Testis (tissue), 3 donors: ENCODE measurements around the gene OPN1LW. TPM values are rescaled to one million over a fixed set of nuclear protein-coding genes. Genes with fewer than 3 reads are reported as not detected.

Experiments
- DNase-seq: peaks from one replicate; pipeline ENCODE4 v3.0.0-alpha.2; 2019
- H3K27ac ChIP-seq, 2 donors: fragments of 200-600 bp; sonication (generic); one replicate each; pipeline ENCODE4 v1.5.1; 2019
- H3K27me3 ChIP-seq: fragments of 200-600 bp; sonication (generic); one replicate; pipeline ENCODE4 v1.5.1; 2019
- H3K36me3 ChIP-seq: fragments of 200-600 bp; sonication (generic); one replicate; pipeline ENCODE4 v1.5.1; 2017; ENCODE audit warnings: low read depth; ENCODE audit errors: missing control alignments
- H3K4me1 ChIP-seq: fragments of 200-600 bp; sonication (generic); one replicate; pipeline ENCODE4 v1.5.1; 2019
- H3K4me3 ChIP-seq, 2 donors: fragments of 200-600 bp; sonication (generic); one replicate each; pipeline ENCODE4 v1.5.1; 2017 to 2019
- H3K9me3 ChIP-seq: fragments of 200-600 bp; sonication (generic); one replicate; pipeline ENCODE4 v1.5.1; 2017
- POLR2A ChIP-seq: fragments of 450-650 bp; IDR thresholded peaks from one replicate; pipeline ENCODE4 v1.6.1; 2017; ENCODE audit warnings: antibody characterized with exemption, mild to moderate bottlenecking, moderate library complexity
- WGBS, 2 donors: methylation state at CpG; one replicate each; pipeline ENCODE4 v1.1.5; 2018; 5-methylcytosine and 5-hydroxymethylcytosine counted together
- intact Hi-C: fragments of 100-400 bp; cut with DNase I; formaldehyde crosslinking; loops from one replicate; pipeline ENCODE4 v1.15.1; 2023; ENCODE audit warnings: low total_unique reads
- polyA plus RNA-seq: library from polyadenylated mRNA; stranded (reverse); fragments of 350-450 nt; fragmentation: Illumina TruSeq; extraction: RNeasy Lipid Tissue Mini Kit (QIAGEN cat#74804); gene quantifications from one replicate; pipeline ENCODE4 v1.2.3, GENCODE V29; 2014; ENCODE audit warnings: low read depth, low replicate concordance; ENCODE audit not compliant: insufficient read depth
- total RNA-seq, 2 donors: library from RNA; depleted of rRNA; stranded (reverse); fragments of >200 nt; gene quantifications; one replicate each; pipeline ENCODE4 v1.2.3, GENCODE V29; 2016
- TF ChIP-seq, protein P1 (sequence below), 3 experiments: fragments of 450-650 bp in 2 of 3; fragments of 200-600 bp in 1 of 3; sonication (generic) in 1 of 3; IDR thresholded peaks; one replicate each; pipeline ENCODE4 v1.5.1; 2016 to 2019; ENCODE audit warnings: antibody characterized with exemption in 3 of 3, mild to moderate bottlenecking in 2 of 3, moderate library complexity in 1 of 3

The OPN1LW gene
- total and polyA plus RNA-seq, 3 donors from 2014 or later, result 0.31 TPM; not detected in 2

DNA sequence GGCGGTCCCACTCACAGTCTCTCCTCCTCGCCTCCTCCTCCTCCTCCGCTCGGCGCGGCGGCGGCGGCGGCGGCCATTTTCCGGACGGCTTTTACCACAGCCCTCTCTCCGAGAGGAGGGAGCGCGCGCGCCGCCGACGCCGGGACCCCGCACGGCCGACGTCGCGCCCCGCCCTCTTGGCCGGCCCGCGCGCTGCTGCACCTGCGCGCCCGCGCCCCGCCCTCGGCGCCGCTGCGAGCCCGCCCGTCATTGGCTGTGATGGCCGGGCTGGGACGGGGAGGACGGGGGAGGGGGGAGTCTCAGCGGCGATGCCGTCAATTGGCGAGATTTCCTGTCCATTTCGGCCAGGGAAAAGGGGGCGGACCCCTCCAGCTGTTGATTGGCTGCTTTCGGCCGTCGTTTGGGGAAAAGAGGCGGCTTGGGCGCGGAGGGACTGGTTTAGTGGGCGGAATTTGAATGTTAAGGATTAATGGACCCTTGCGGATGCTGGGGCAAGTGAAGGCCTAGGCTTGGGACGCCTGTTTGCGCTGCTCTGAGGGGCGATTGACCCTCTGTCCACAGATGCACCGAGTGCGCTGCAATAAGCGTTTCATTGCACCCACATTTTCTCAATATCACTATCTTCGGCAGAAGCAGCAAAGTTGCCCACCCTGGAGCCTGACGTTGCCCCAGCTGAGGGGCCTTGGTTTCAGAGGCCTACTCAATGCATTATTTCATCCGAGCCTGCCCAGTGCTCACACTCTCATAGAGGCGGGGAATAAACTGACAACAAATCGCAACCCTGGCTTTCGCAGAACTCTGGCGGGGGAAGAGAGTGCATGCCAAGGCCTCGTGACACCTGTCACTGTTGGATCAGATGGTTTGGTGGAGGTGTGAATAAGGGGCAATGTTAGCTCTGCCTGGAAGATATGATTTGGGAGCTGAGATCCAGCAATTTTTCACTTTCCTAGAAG lies 46.2 kb upstream of the OPN1LW start, which contains the start of gene MECP2:
TSS of gene MECP2 (minus strand) at position 129 of the 953 bp plus-strand sequence.
- Histone ChIP-seq H3K4me3 (peak within 1 kb of the TSS; percentile 76 to 79), H3K36me3 (no peaks in the 10 kb centered on the region), H3K27me3 (no peaks in the 10 kb centered on the region), H3K4me1 (peaks cover 7% of the 10 kb centered on the region), H3K9me3 (no peaks in the 10 kb centered on the region), H3K27ac (peak within 1 kb of the TSS; percentile 93 to 97)
- DNase-seq, result peak; percentile 94
- 6 to 14% methylated on average over 4 to 42 of the region's 75 CpGs for WGBS, 2 donors
- no peak for TF ChIP-seq POLR2A
- TF ChIP-seq, protein P1, sequence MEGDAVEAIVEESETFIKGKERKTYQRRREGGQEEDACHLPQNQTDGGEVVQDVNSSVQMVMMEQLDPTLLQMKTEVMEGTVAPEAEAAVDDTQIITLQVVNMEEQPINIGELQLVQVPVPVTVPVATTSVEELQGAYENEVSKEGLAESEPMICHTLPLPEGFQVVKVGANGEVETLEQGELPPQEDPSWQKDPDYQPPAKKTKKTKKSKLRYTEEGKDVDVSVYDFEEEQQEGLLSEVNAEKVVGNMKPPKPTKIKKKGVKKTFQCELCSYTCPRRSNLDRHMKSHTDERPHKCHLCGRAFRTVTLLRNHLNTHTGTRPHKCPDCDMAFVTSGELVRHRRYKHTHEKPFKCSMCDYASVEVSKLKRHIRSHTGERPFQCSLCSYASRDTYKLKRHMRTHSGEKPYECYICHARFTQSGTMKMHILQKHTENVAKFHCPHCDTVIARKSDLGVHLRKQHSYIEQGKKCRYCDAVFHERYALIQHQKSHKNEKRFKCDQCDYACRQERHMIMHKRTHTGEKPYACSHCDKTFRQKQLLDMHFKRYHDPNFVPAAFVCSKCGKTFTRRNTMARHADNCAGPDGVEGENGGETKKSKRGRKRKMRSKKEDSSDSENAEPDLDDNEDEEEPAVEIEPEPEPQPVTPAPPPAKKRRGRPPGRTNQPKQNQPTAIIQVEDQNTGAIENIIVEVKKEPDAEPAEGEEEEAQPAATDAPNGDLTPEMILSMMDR (IDR thresholded peaks at IDR 0.05), result no peak
- intact Hi-C loops, result no loop called here

DNA sequence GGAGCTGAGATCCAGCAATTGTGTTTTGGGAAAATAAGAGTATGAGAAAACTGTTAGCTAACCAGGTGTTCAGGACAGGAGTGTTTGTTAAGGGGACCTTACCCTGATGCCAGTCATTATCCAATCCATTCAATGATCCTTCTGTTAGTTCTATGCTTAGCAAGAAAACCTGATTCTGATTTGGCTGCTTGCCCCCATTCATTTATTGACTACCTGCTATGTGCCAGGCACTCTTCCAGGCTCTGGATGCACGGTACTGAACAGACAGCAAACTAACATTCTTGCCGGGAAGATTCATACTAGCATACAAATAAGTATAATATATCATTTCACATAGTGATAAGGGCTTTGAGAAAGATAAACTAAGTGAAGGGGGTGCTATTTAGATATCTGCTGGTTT lies 45.5 kb upstream of the OPN1LW start:
- no peak for DNase-seq
- H3K4me3 ChIP-seq, result no peak overlapping the region
- no peak for TF ChIP-seq POLR2A
- TF ChIP-seq, protein P1 (IDR thresholded peaks at IDR 0.05), result no peak
- H3K9me3 ChIP-seq, result no peaks in the 10 kb centered on the region
- peaks cover 7% of the 10 kb centered on the region for H3K4me1 ChIP-seq
- H3K36me3 ChIP-seq, result no peaks in the 10 kb centered on the region
- H3K27me3 ChIP-seq, result no peaks in the 10 kb centered on the region
- no peak overlapping the region for H3K27ac ChIP-seq
- WGBS, 2 donors, result 20 to 34% methylated on average over 2 of the region's 2 CpGs
- intact Hi-C loops, result no loop called here

DNA sequence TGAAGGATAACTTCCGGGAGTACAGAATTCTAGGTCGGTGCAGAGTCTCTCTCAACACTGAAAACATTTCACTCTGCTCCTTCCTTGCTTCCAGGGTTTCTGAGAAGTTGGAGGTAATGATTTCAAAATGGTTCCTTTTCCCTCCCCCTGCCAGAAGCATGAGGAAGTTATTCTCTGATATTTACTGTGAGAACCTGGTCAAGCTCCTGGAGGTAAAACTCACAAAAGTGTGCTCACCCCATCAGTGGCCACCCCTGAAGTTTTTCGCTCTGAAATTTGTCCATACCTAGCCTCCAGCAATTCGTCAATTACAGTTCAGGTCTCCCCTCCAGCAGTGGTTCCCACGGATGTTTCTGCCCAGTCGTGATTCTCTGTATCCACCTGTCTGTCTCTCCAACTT lies 30.3 kb upstream of the OPN1LW start:
- intact Hi-C loops, result no loop called here
- Histone ChIP-seq H3K27me3 (no peaks in the 10 kb centered on the region), H3K4me1 (peaks cover 4% of the 10 kb centered on the region), H3K36me3 (no peaks in the 10 kb centered on the region), H3K9me3 (no peaks in the 10 kb centered on the region), H3K4me3 (no peak overlapping the region), H3K27ac (no peak overlapping the region)
- WGBS, 2 donors, result 73 to 82% methylated on average over 6 of the region's 6 CpGs
- no peak for DNase-seq
- TF ChIP-seq, protein P1 (IDR thresholded peaks at IDR 0.05), result no peak
- TF ChIP-seq POLR2A, result no peak

DNA sequence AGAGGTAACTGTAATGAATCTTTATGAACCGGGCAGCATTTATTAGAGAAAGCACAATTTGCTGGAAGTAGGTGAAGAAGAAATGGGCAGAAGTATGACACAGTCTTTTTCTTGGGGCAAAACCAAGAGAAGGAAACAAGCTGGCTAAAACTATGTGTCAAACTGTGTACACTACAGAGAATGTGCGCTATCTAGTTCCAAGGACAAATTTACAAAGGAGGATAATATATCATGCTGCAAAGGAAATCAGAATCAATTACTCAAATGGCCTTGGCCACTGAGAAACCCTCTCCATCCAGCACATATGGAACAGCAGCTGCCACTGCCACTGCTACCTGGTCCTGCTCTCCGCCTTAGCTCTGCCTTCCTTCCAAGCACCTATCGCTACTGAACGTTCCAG lies 29.4 kb upstream of the OPN1LW start:
- intact Hi-C loops, result no loop called here
- Histone ChIP-seq H3K4me1 (peaks cover 4% of the 10 kb centered on the region), H3K27ac (no peak overlapping the region), H3K9me3 (no peaks in the 10 kb centered on the region), H3K4me3 (no peak overlapping the region), H3K27me3 (no peaks in the 10 kb centered on the region), H3K36me3 (no peaks in the 10 kb centered on the region)
- WGBS, 2 donors, result 62 to 93% methylated on average over 3 to 5 of the region's 5 CpGs
- TF ChIP-seq POLR2A, result no peak
- TF ChIP-seq, protein P1 (IDR thresholded peaks at IDR 0.05), result no peak
- DNase-seq, result no peak
